IMR-90 (cell line): ENCODE measurements around the gene CLEC7A. TPM values are rescaled to one million over a fixed set of nuclear protein-coding genes. Genes with fewer than 3 reads are reported as not detected.

Source experiments
- ATAC-seq: fragments of 200-7000 bp; cut with Tn5 transposase; 2 replicates; pipeline ENCODE4 v1.9.1; 2020; ENCODE audit warnings: low read depth, mild to moderate bottlenecking, moderate library complexity
- BruUV-seq: library from RNA; stranded (reverse); fragments of 400-500 nt; replicated peaks from 2 replicates; lab custom pipeline; 2021; lab: Mats Ljungman, UMichigan
- CTCF ChIA-PET: fragments of 300-600 bp; formaldehyde crosslinking; extraction: SDS; loops from one replicate; lab custom pipeline; 2021; ENCODE audit warnings: antibody characterized with exemption; lab: Yijun Ruan, JAX
- POLR2A ChIA-PET: fragments of 300-600 bp; sonication (Branson Sonifier 250); formaldehyde crosslinking; loops from one replicate; lab custom pipeline; 2022; ENCODE audit warnings: antibody characterized with exemption; ENCODE audit not compliant: unreplicated experiment; lab: Charles Lee
- DNase-seq: peaks from one replicate; pipeline ENCODE4 v3.0.0; 2013
- H2AFZ ChIP-seq: replicated peaks from 2 replicates; pipeline ENCODE3; 2013; ENCODE audit warnings: low read length, mild to moderate bottlenecking; ENCODE audit not compliant: poor library complexity
- H2AK5ac ChIP-seq: 2 replicates; pipeline ENCODE4 v1.6.1; 2013; ENCODE audit warnings: low read depth, low read length, inconsistent platforms
- H2AK9ac ChIP-seq: replicated peaks from 2 replicates; pipeline ENCODE3; 2013; ENCODE audit warnings: mild to moderate bottlenecking, low read depth, low read length, moderate library complexity; ENCODE audit not compliant: poor library complexity
- H2BK120ac ChIP-seq: 2 replicates; pipeline ENCODE4 v1.6.1; 2013; ENCODE audit warnings: low read depth, low read length, inconsistent platforms
- H2BK15ac ChIP-seq: 3 replicates; pipeline ENCODE4 v1.6.1; 2013; ENCODE audit warnings: low read depth, low read length, inconsistent platforms
- H2BK20ac ChIP-seq: 2 replicates; pipeline ENCODE4 v1.6.1; 2013; ENCODE audit warnings: low read depth, mild to moderate bottlenecking, inconsistent platforms, low read length, moderate library complexity
- H2BK5ac ChIP-seq: 2 replicates; pipeline ENCODE4 v1.6.1; 2013; ENCODE audit warnings: mild to moderate bottlenecking, low read depth, low read length, inconsistent platforms; ENCODE audit not compliant: poor library complexity, severe bottlenecking
- H3K14ac ChIP-seq: replicated peaks from 2 replicates; pipeline ENCODE4 v1.6.1; 2013; ENCODE audit warnings: low read depth, low read length, inconsistent platforms
- H3K18ac ChIP-seq: 2 replicates; pipeline ENCODE4 v1.6.1; 2013; ENCODE audit warnings: low read depth, low read length, control low read depth
- H3K23ac ChIP-seq: 2 replicates; pipeline ENCODE4 v1.6.1; 2013; ENCODE audit warnings: low read depth, low read length, inconsistent platforms
- H3K27ac ChIP-seq: 2 replicates; pipeline ENCODE4 v1.5.1; 2013; ENCODE audit warnings: mild to moderate bottlenecking, control low read depth, low read length; ENCODE audit not compliant: insufficient read depth
- H3K27me3 ChIP-seq: 2 replicates; pipeline ENCODE4 v1.6.1; 2013; ENCODE audit warnings: low read length; ENCODE audit not compliant: control insufficient read depth, insufficient read depth
- H3K36me3 ChIP-seq: 2 replicates; pipeline ENCODE4 v1.6.1; 2013; ENCODE audit warnings: low read length, mixed read lengths; ENCODE audit not compliant: control insufficient read depth, insufficient read depth
- H3K4ac ChIP-seq: 2 replicates; pipeline ENCODE4 v1.6.1; 2013; ENCODE audit warnings: low read depth, low read length, inconsistent platforms
- H3K4me1 ChIP-seq: 2 replicates; pipeline ENCODE4 v1.6.1; 2013; ENCODE audit warnings: low read length, mixed read lengths; ENCODE audit not compliant: control insufficient read depth, insufficient read depth
- H3K4me2 ChIP-seq: 2 replicates; pipeline ENCODE4 v1.6.1; 2013; ENCODE audit warnings: low read depth, mild to moderate bottlenecking, control low read depth, low read length, moderate library complexity
- H3K4me3 ChIP-seq: 2 replicates; pipeline ENCODE4 v1.5.1; 2013; ENCODE audit warnings: low read depth, mild to moderate bottlenecking, control low read depth, low read length, moderate library complexity; ENCODE audit not compliant: insufficient read depth
- H3K56ac ChIP-seq: 2 replicates; pipeline ENCODE4 v1.6.1; 2013; ENCODE audit warnings: low read length, inconsistent platforms; ENCODE audit not compliant: insufficient read depth; ENCODE audit errors: extremely low read depth
- H3K79me1 ChIP-seq, 2 experiments: 2 replicates each; pipeline ENCODE4 v1.6.1; 2013; ENCODE audit warnings: low read length in 2 of 2, inconsistent platforms in 1 of 2, low read depth in 1 of 2
- H3K9ac ChIP-seq: 2 replicates; pipeline ENCODE4 v1.6.1; 2013; ENCODE audit warnings: low read depth, low read length, control low read depth
- H3K9me1 ChIP-seq: 2 replicates; pipeline ENCODE4 v1.6.1; 2013; ENCODE audit warnings: low read length, inconsistent platforms; ENCODE audit not compliant: insufficient read depth
- H3K9me3 ChIP-seq: 2 replicates; pipeline ENCODE4 v1.6.1; 2013; ENCODE audit warnings: low read length; ENCODE audit not compliant: control insufficient read depth, insufficient read depth
- H4K20me1 ChIP-seq: 2 replicates; pipeline ENCODE4 v1.6.1; 2013; ENCODE audit warnings: low read length, inconsistent platforms; ENCODE audit not compliant: insufficient read depth
- H4K5ac ChIP-seq: 2 replicates; pipeline ENCODE4 v1.6.1; 2013; ENCODE audit warnings: mild to moderate bottlenecking, low read depth, low read length, control low read depth
- H4K8ac ChIP-seq, 2 experiments: 2 replicates each; pipeline ENCODE4 v1.6.1; 2013; ENCODE audit warnings: low read depth in 2 of 2, low read length in 2 of 2, control low read depth in 1 of 2, inconsistent platforms in 1 of 2
- H4K91ac ChIP-seq: 2 replicates; pipeline ENCODE4 v1.6.1; 2013; ENCODE audit warnings: low read depth, low read length, inconsistent platforms; ENCODE audit not compliant: insufficient read depth
- BHLHE40 ChIP-seq: fragments of 150-350 bp; IDR thresholded peaks from 2 replicates; pipeline ENCODE4 v1.6.1; 2016; ENCODE audit warnings: mild to moderate bottlenecking, low read depth, low read length
- CEBPB ChIP-seq: IDR thresholded peaks from 2 replicates; pipeline ENCODE4 v1.6.1; 2012; ENCODE audit warnings: low read depth, low read length, improper control_type of control experiment
- CHD1 ChIP-seq: IDR thresholded peaks from 2 replicates; pipeline ENCODE4 v1.6.1; 2012; ENCODE audit warnings: low read depth, low read length, improper control_type of control experiment
- ELK1 ChIP-seq: fragments of 150-350 bp; IDR thresholded peaks from 2 replicates; pipeline ENCODE4 v1.6.1; 2016; ENCODE audit warnings: low read depth, mild to moderate bottlenecking, low read length, moderate library complexity, borderline replicate concordance
- MAFK ChIP-seq: IDR thresholded peaks from 2 replicates; pipeline ENCODE4 v1.6.1; 2012; ENCODE audit warnings: low read depth, low read length, improper control_type of control experiment
- MXI1 ChIP-seq: IDR thresholded peaks from 2 replicates; pipeline ENCODE4 v1.6.1; 2012; ENCODE audit warnings: low read depth, mild to moderate bottlenecking, low read length, moderate library complexity, borderline replicate concordance
- NFE2L2 ChIP-seq: fragments of 150-350 bp; IDR thresholded peaks from 2 replicates; pipeline ENCODE4 v1.6.1; 2016; ENCODE audit warnings: low read depth, mild to moderate bottlenecking, low read length
- RCOR1 ChIP-seq: IDR thresholded peaks from 2 replicates; pipeline ENCODE4 v1.6.1; 2012; ENCODE audit warnings: mild to moderate bottlenecking, low read length, improper control_type of control experiment; ENCODE audit not compliant: insufficient replicate concordance
- SMC3 ChIP-seq: fragments of 150-350 bp; IDR thresholded peaks from 2 replicates; pipeline ENCODE4 v1.6.1; 2016; ENCODE audit warnings: low read depth, mild to moderate bottlenecking, antibody characterized with exemption, low read length, moderate library complexity
- WGBS, 2 experiments: methylation state at CpG; one replicate each; pipeline versions ENCODE4 v1.1.5 to v1.1.7; 2013; ENCODE audit warnings: missing lambda C conversion rate in 2 of 2; ENCODE audit not compliant: insufficient read length in 1 of 2; ENCODE audit errors: extremely low coverage in 2 of 2; 5-methylcytosine and 5-hydroxymethylcytosine counted together
- dilution Hi-C: fragments of 300-500 bp; cut with HindIII; formaldehyde crosslinking; loops from one replicate; pipeline ENCODE4 v1.14.3; 2018; ENCODE audit warnings: low sequenced_read_pairs; ENCODE audit not compliant: unreplicated experiment
- in situ Hi-C: fragments of 300-500 bp; cut with MboI; formaldehyde crosslinking; loops from 3 replicates; pipeline ENCODE4 v1.14.3; 2019; ENCODE audit warnings: low sequenced_read_pairs, inconsistent platforms, mixed read lengths
- intact Hi-C: fragments of 100-400 bp; cut with micrococcal nuclease; formaldehyde crosslinking; loops from 2 replicates; pipeline ENCODE4 v1.10.0; 2022
- polyA plus RNA-seq, 3 experiments: library from polyadenylated mRNA; depleted of rRNA; stranded (reverse); fragments of >200 nt; gene quantifications; 2 replicates each; pipeline ENCODE4 v1.2.3, GENCODE V29; 2012; ENCODE audit warnings: low replicate concordance in 1 of 3
- total RNA-seq: library from RNA; depleted of rRNA; stranded (reverse); fragments of >200 nt; gene quantifications from 2 replicates; pipeline ENCODE4 v1.2.3, GENCODE V29; 2012
- TF ChIP-seq, protein P1 (sequence below): conservative IDR thresholded peaks from 2 replicates; pipeline ENCODE4 v1.5.1; 2012; ENCODE audit warnings: mild to moderate bottlenecking, low read depth, low read length, improper control_type of control experiment

The CLEC7A gene
- total and polyA plus RNA-seq, 2 of the 4 experiments (the other 2 are of a cell fraction) = not detected

GRCh38 chr12:10067942-10068341, 62.1 kb downstream of the CLEC7A start:
- H3K36me3 ChIP-seq = no peaks in the 10 kb centered on the region
- H2AK5ac ChIP-seq = no peak overlapping the region
- no peaks in the 10 kb centered on the region for H3K9me3 ChIP-seq
- H3K23ac ChIP-seq = no peak overlapping the region; the same call in 1 of the 2 replicates
- no peaks in the 10 kb centered on the region for H3K27me3 ChIP-seq
- H3K14ac ChIP-seq = no peak overlapping the region
- intact Hi-C loops (no loop called here), in situ Hi-C loops (no loop called here), dilution Hi-C loops (no loop called here)
- no peak overlapping the region for H3K27ac ChIP-seq
- H3K18ac ChIP-seq = no peak overlapping the region
- H4K91ac ChIP-seq = no peak overlapping the region
- TF ChIP-seq CEBPB = no peak
- TF ChIP-seq MAFK = no peak
- TF ChIP-seq ELK1 = no peak
- no peak for TF ChIP-seq SMC3
- no peak for TF ChIP-seq CHD1
- TF ChIP-seq NFE2L2 = no peak
- TF ChIP-seq RCOR1 = no peak
- TF ChIP-seq, protein P1, sequence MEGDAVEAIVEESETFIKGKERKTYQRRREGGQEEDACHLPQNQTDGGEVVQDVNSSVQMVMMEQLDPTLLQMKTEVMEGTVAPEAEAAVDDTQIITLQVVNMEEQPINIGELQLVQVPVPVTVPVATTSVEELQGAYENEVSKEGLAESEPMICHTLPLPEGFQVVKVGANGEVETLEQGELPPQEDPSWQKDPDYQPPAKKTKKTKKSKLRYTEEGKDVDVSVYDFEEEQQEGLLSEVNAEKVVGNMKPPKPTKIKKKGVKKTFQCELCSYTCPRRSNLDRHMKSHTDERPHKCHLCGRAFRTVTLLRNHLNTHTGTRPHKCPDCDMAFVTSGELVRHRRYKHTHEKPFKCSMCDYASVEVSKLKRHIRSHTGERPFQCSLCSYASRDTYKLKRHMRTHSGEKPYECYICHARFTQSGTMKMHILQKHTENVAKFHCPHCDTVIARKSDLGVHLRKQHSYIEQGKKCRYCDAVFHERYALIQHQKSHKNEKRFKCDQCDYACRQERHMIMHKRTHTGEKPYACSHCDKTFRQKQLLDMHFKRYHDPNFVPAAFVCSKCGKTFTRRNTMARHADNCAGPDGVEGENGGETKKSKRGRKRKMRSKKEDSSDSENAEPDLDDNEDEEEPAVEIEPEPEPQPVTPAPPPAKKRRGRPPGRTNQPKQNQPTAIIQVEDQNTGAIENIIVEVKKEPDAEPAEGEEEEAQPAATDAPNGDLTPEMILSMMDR = no peak
- TF ChIP-seq MXI1 = no peak
- TF ChIP-seq BHLHE40 = no peak
- no peak overlapping the region for H2BK15ac ChIP-seq
- ChIA-PET CTCF (interaction anchor here (0.6 kb wide), 1 partner anchor 116 kb away, joined by 3 read pairs; no protein-coding TSS in a partner anchor), POLR2A (no interaction called here)
- H4K8ac ChIP-seq = peak overlapping the region in 1 of 2 experiments; percentile 2; a peak in 1 of 4 replicates
- H2BK5ac ChIP-seq = no peak overlapping the region
- H3K4me3 ChIP-seq = no peak overlapping the region
- H3K56ac ChIP-seq = no peak overlapping the region
- no peak overlapping the region for H2AK9ac ChIP-seq
- WGBS, 2 experiments = no CpG with 5 or more reads among the region's 3 CpGs
- H4K5ac ChIP-seq = no peak overlapping the region
- H2BK20ac ChIP-seq = no peak overlapping the region
- H3K4me2 ChIP-seq = no peak overlapping the region
- DNase-seq (no peak), ATAC-seq (no peak)
- H2BK120ac ChIP-seq = peak overlapping the region; percentile 4; the same call in 1 of the 2 replicates
- H2AFZ ChIP-seq = no peak overlapping the region
- no TSS peak for BruUV-seq
- no peak overlapping the region for H3K4ac ChIP-seq
- H3K4me1 ChIP-seq = peaks cover 4% of the 10 kb centered on the region
- no peaks in the 10 kb centered on the region for H3K79me1 ChIP-seq
- no peaks in the 10 kb centered on the region for H4K20me1 ChIP-seq
- H3K9ac ChIP-seq = no peak overlapping the region
- H3K9me1 ChIP-seq = 0 out of 2 replicates have a peak, but pooled peaks cover 3% of the 10 kb centered on the region
